PC-3 (cell line): ENCODE data around the gene TENM4. TPM values are rescaled to one million over a fixed set of nuclear protein-coding genes. Genes with fewer than 3 reads are reported as not detected.

Experiments used
- ATAC-seq: fragments of 200-7000 bp; cut with Tn5 transposase; 2 replicates; pipeline ENCODE4 v1.9.1; 2020; ENCODE audit warnings: mild to moderate bottlenecking, moderate library complexity
- BruUV-seq: library from RNA; stranded (reverse); fragments of 400-500 nt; replicated peaks from 2 replicates; lab custom pipeline; 2021; lab: Mats Ljungman, UMichigan
- CTCF ChIA-PET: fragments of 300-600 bp; sonication (Branson Sonifier 250); formaldehyde crosslinking; loops from one replicate; lab custom pipeline; 2022; ENCODE audit warnings: antibody characterized with exemption; lab: Charles Lee
- POLR2A ChIA-PET: fragments of 300-600 bp; sonication (Branson Sonifier 250); formaldehyde crosslinking; loops from one replicate; lab custom pipeline; 2022; ENCODE audit warnings: antibody characterized with exemption; ENCODE audit not compliant: unreplicated experiment; lab: Charles Lee
- DNase-seq: peaks from one replicate; pipeline ENCODE4 v3.0.0-alpha.2; 2015
- H2AFZ ChIP-seq: fragments of 300-600 bp; sonication (generic); 2 replicates; pipeline ENCODE4 v1.6.0; 2016; ENCODE audit warnings: antibody characterized with exemption, low read length
- H3F3A ChIP-seq: fragments of 300-600 bp; sonication (generic); one replicate; pipeline ENCODE4 v1.6.0; 2017; ENCODE audit warnings: antibody characterized with exemption, low read length, control low read depth, mild to moderate bottlenecking; ENCODE audit not compliant: unreplicated experiment
- H3K27ac ChIP-seq: fragments of 300-600 bp; sonication (generic); 2 replicates; pipeline ENCODE4 v1.5.1; 2016; ENCODE audit warnings: mild to moderate bottlenecking, low read length
- H3K27me3 ChIP-seq: fragments of 300-600 bp; sonication (generic); 2 replicates; pipeline ENCODE4 v1.6.1; 2016; ENCODE audit warnings: low read length, mixed read lengths
- H3K36me3 ChIP-seq: fragments of 300-600 bp; sonication (generic); 2 replicates; pipeline ENCODE4 v1.6.1; 2016; ENCODE audit warnings: low read depth, mixed run types, low read length, mixed read lengths
- H3K4me1 ChIP-seq: fragments of 300-600 bp; sonication (generic); 2 replicates; pipeline ENCODE4 v1.5.1; 2016; ENCODE audit warnings: low read length; ENCODE audit not compliant: insufficient read depth
- H3K4me2 ChIP-seq: fragments of 300-600 bp; sonication (generic); 2 replicates; pipeline ENCODE4 v1.6.0; 2016; ENCODE audit warnings: low read length
- H3K4me3 ChIP-seq: fragments of 300-600 bp; sonication (generic); 2 replicates; pipeline ENCODE4 v1.5.1; 2016; ENCODE audit warnings: mild to moderate bottlenecking, low read length, mixed read lengths
- H3K79me2 ChIP-seq: fragments of 300-600 bp; sonication (generic); 2 replicates; pipeline ENCODE4 v1.6.1; 2017; ENCODE audit warnings: low read length, mixed read lengths
- H3K9ac ChIP-seq: fragments of 300-600 bp; sonication (generic); 2 replicates; pipeline ENCODE4 v1.6.0; 2016; ENCODE audit warnings: mild to moderate bottlenecking, low read length
- H3K9me2 ChIP-seq: fragments of 300-600 bp; sonication (generic); replicated peaks from 2 replicates; pipeline ENCODE4 v1.6.1; 2016; ENCODE audit warnings: mixed run types, low read length, mixed read lengths
- H3K9me3 ChIP-seq: fragments of 300-600 bp; sonication (generic); 2 replicates; pipeline ENCODE4 v1.6.1; 2016; ENCODE audit warnings: low read length, mixed read lengths
- H4K20me1 ChIP-seq: fragments of 300-600 bp; sonication (generic); 2 replicates; pipeline ENCODE4 v1.6.1; 2016; ENCODE audit warnings: low read length, mixed read lengths
- EZH2 ChIP-seq: fragments of 300-600 bp; sonication (generic); IDR thresholded peaks from one replicate; pipeline ENCODE4 v1.6.1; 2017; ENCODE audit warnings: antibody characterized with exemption, mild to moderate bottlenecking, low read length; ENCODE audit not compliant: unreplicated experiment
- EZH2phosphoT487 ChIP-seq: fragments of 300-600 bp; sonication (generic); IDR thresholded peaks from 2 replicates; pipeline ENCODE4 v1.6.1; 2018; ENCODE audit warnings: mild to moderate bottlenecking, antibody characterized with exemption, low read length, borderline replicate concordance
- intact Hi-C: fragments of 100-400 bp; cut with micrococcal nuclease; formaldehyde crosslinking; loops from 2 replicates; pipeline ENCODE4 v1.9.0; 2023
- total RNA-seq: library from RNA; depleted of rRNA; stranded (reverse); fragments of >200 nt; gene quantifications from 2 replicates; pipeline ENCODE4 v1.2.3, GENCODE V29; 2014
- TF ChIP-seq, protein P1 (sequence below): fragments of 300-600 bp; sonication (generic); conservative IDR thresholded peaks from 2 replicates; pipeline ENCODE4 v1.5.1; 2017; ENCODE audit warnings: antibody characterized with exemption, low read depth, mild to moderate bottlenecking, low read length

Gene TENM4
- total RNA-seq, 1 experiment from 2014 or later = 19.7 TPM

DNA sequence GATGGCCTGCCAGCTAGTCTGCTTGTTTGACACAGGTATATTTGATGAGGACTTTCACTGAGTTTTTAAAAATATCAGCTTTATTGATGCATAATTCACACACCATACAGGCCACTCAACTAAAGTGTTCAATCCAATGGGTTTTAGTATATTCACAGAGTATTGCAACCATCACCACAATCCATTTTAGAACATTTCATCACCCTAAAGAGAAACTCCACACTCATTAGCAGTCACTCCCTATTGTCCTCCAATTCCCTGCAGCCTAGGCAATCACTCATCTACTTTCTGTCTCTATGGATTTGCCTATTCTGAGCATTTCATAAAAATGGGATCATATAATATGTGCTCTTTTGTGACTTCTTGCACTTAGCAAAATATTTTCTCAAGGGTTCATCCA is 468.2 kb downstream of the TENM4 start:
- no peaks in the 10 kb centered on the region for H4K20me1 ChIP-seq
- H3K9me2 ChIP-seq = no peaks in the 10 kb centered on the region
- H3K4me1 ChIP-seq = no peaks in the 10 kb centered on the region
- DNase-seq = no peak
- no peaks in the 10 kb centered on the region for H3K27me3 ChIP-seq
- H3K9ac ChIP-seq = no peak overlapping the region
- H2AFZ ChIP-seq = no peak overlapping the region
- no peaks in the 10 kb centered on the region for H3K36me3 ChIP-seq
- no peaks in the 10 kb centered on the region for H3K79me2 ChIP-seq
- H3K27ac ChIP-seq = no peak overlapping the region
- CTCF ChIA-PET = no interaction called here
- no TSS peak for BruUV-seq
- no peaks in the 10 kb centered on the region for H3F3A ChIP-seq
- no peak overlapping the region for H3K4me3 ChIP-seq
- H3K9me3 ChIP-seq = no peaks in the 10 kb centered on the region
- no peak for ATAC-seq
- TF ChIP-seq EZH2 (no peak), EZH2phosphoT487 (no peak)
- TF ChIP-seq, protein P1, sequence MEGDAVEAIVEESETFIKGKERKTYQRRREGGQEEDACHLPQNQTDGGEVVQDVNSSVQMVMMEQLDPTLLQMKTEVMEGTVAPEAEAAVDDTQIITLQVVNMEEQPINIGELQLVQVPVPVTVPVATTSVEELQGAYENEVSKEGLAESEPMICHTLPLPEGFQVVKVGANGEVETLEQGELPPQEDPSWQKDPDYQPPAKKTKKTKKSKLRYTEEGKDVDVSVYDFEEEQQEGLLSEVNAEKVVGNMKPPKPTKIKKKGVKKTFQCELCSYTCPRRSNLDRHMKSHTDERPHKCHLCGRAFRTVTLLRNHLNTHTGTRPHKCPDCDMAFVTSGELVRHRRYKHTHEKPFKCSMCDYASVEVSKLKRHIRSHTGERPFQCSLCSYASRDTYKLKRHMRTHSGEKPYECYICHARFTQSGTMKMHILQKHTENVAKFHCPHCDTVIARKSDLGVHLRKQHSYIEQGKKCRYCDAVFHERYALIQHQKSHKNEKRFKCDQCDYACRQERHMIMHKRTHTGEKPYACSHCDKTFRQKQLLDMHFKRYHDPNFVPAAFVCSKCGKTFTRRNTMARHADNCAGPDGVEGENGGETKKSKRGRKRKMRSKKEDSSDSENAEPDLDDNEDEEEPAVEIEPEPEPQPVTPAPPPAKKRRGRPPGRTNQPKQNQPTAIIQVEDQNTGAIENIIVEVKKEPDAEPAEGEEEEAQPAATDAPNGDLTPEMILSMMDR = no peak
- POLR2A ChIA-PET = no interaction called here
- H3K4me2 ChIP-seq = no peak overlapping the region
- intact Hi-C loops = no loop called here

DNA sequence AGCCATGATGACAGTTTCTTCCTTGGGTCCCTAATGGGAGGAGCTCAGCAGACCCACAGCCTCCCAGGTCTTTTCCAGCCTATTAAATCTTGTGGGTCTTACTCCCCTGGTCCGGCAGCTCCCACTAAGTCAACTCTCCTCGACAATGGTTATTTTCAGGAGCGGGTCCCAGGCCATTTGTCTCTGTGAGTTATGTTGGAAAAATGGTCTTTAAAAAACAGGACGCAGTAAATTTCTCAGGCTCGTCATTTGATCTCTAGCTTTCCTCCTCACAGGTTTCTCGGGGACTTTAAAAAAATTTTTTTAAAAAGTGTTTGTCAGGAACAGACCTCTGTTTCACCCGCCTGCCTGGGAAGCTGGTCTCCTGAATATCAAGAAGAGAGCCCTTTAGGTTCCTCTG is 468.7 kb downstream of the TENM4 start:
- H3K9me2 ChIP-seq = no peaks in the 10 kb centered on the region
- H3K27ac ChIP-seq = no peak overlapping the region
- H4K20me1 ChIP-seq = no peaks in the 10 kb centered on the region
- DNase-seq = no peak
- H2AFZ ChIP-seq = no peak overlapping the region
- H3K9me3 ChIP-seq = no peaks in the 10 kb centered on the region
- CTCF ChIA-PET = no interaction called here
- H3K4me1 ChIP-seq = no peaks in the 10 kb centered on the region
- intact Hi-C loops = no loop called here
- H3F3A ChIP-seq = no peaks in the 10 kb centered on the region
- no peak overlapping the region for H3K4me2 ChIP-seq
- POLR2A ChIA-PET = no interaction called here
- ATAC-seq = no peak
- no peaks in the 10 kb centered on the region for H3K36me3 ChIP-seq
- H3K9ac ChIP-seq = no peak overlapping the region
- no peaks in the 10 kb centered on the region for H3K27me3 ChIP-seq
- no TSS peak for BruUV-seq
- TF ChIP-seq EZH2phosphoT487 (no peak), EZH2 (no peak)
- TF ChIP-seq, protein P1 = no peak
- no peak overlapping the region for H3K4me3 ChIP-seq
- no peaks in the 10 kb centered on the region for H3K79me2 ChIP-seq

DNA sequence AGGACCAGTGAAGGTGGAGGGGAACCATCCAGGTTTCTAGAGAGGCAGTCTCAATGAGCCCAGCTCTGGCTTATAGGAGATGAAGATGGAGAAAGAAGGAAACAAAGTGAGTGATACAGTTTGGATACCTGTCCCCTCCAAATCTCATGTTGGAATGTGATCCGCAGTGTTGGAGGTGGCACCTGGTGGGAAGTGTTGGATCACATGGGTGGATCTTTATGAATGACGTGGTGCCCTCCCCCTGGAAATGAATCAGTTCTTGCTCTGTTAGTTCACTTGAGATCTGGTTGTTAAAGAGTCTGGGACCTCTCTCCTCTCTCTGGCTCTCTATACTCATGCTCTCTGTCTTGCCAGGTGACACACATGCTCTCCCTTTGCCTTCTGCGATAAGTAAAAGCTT is 473.0 kb downstream of the TENM4 start:
- H3F3A ChIP-seq = no peaks in the 10 kb centered on the region
- CTCF ChIA-PET = no interaction called here
- intact Hi-C loops = loop anchor here (10.0 kb wide), 1 partner anchor 137 kb away; no protein-coding TSS in a partner anchor
- POLR2A ChIA-PET = no interaction called here
- no peak; the same call in 1 of the 2 replicates for ATAC-seq
- H2AFZ ChIP-seq = no peak overlapping the region
- no peaks in the 10 kb centered on the region for H3K9me2 ChIP-seq
- no peaks in the 10 kb centered on the region for H3K36me3 ChIP-seq
- no peak overlapping the region for H3K4me2 ChIP-seq
- BruUV-seq = no TSS peak
- no peaks in the 10 kb centered on the region for H4K20me1 ChIP-seq
- no peak for DNase-seq
- no peaks in the 10 kb centered on the region for H3K9me3 ChIP-seq
- H3K4me3 ChIP-seq = no peak overlapping the region
- no peaks in the 10 kb centered on the region for H3K79me2 ChIP-seq
- H3K27me3 ChIP-seq = no peaks in the 10 kb centered on the region
- H3K4me1 ChIP-seq = peaks cover 2% of the 10 kb centered on the region; the same call in 1 of the 2 replicates
- TF ChIP-seq EZH2phosphoT487 = no peak
- no peak for TF ChIP-seq EZH2
- TF ChIP-seq, protein P1 = no peak
- no peak overlapping the region for H3K9ac ChIP-seq
- no peak overlapping the region for H3K27ac ChIP-seq
